K562 (cell line): ENCODE data around the gene PLPPR1. TPM values are rescaled to one million over a fixed set of nuclear protein-coding genes. Genes with fewer than 3 reads are reported as not detected.

ENCODE experiments used
- NCOR1 ChIP-seq: fragments of 450-650 bp; IDR thresholded peaks from 2 replicates; pipeline ENCODE4 v1.6.1; 2016; ENCODE audit warnings: mild to moderate bottlenecking, moderate library complexity
- NELFE ChIP-seq: IDR thresholded peaks from 2 replicates; pipeline ENCODE4 v1.6.1; 2011; ENCODE audit warnings: mild to moderate bottlenecking; ENCODE audit not compliant: insufficient read depth, insufficient read length
- PKNOX1 ChIP-seq: fragments of 450-650 bp; IDR thresholded peaks from 2 replicates; pipeline ENCODE4 v1.6.1; 2016
- SMARCC2 ChIP-seq: fragments of 450-650 bp; IDR thresholded peaks from 2 replicates; pipeline ENCODE4 v1.6.1; 2017; ENCODE audit warnings: antibody characterized with exemption, moderate library complexity, mild to moderate bottlenecking, low read depth
- ZNF239 ChIP-seq: fragments of 250-450 bp; sonication (Bioruptor Pico); IDR thresholded peaks from 2 replicates; pipeline ENCODE4 v1.4.0; 2020; ENCODE audit warnings: mild to moderate bottlenecking
- polyA plus RNA-seq, 8 experiments: library from polyadenylated mRNA; depleted of rRNA in 4 of 8; stranded (reverse) in 5 of 8; unstranded in 3 of 8; fragments of >200 nt; fragmentation: Nextera tagmentation in 2 of 8; fragmentation: Illumina TruSeq in 1 of 8; extraction: Ambion mirVana in 2 of 8; extraction: Trizol in 1 of 8; gene quantifications; 2 replicates each; pipeline versions ENCODE4 v1.2.1 to v1.2.3, GENCODE V29; 2011 to 2014; ENCODE audit warnings: inconsistent platforms in 1 of 8, missing spikeins in 1 of 8
- total RNA-seq, 7 experiments: library from RNA; depleted of rRNA in 6 of 7; stranded (reverse); fragments of >200 nt in 6 of 7; fragmentation: Illumina TruSeq in 2 of 7; extraction: Trizol in 2 of 7; gene quantifications; 2 replicates each; pipeline versions ENCODE4 v1.2.1 to v1.2.3, GENCODE V29; 2011 to 2021; ENCODE audit warnings: low replicate concordance in 1 of 7
- TF ChIP-seq, protein P1 (sequence below), 3 experiments: fragments of 200-800 bp in 1 of 3; fragments of 250-450 bp in 1 of 3; fragments of 450-650 bp in 1 of 3; sonication (Bioruptor Pico) in 1 of 3; sonication (Bioruptor generic) in 1 of 3; formaldehyde crosslinking in 1 of 3; IDR thresholded peaks; 2 replicates each; pipeline versions ENCODE4 v1.6.1 to v1.8.0; 2016 to 2022; ENCODE audit warnings: mild to moderate bottlenecking in 2 of 3, missing genetic modification characterization in 2 of 3, missing compliant biosample characterization in 1 of 3, moderate library complexity in 1 of 3
- TF ChIP-seq, protein P2 (sequence below): sonication (generic); formaldehyde crosslinking; IDR thresholded peaks from 2 replicates; pipeline ENCODE4 v1.8.1; 2023; ENCODE audit warnings: mild to moderate bottlenecking, missing genetic modification reagents
- TF ChIP-seq, protein P3 (sequence below): fragments of 450-650 bp; IDR thresholded peaks from 2 replicates; pipeline ENCODE4 v1.6.1; 2016; ENCODE audit warnings: missing biosample characterization, missing genetic modification characterization
- TF ChIP-seq, protein P4 (sequence below), 2 experiments: IDR thresholded peaks in 1 of 2; conservative IDR thresholded peaks in 1 of 2; 2 replicates each; pipeline ENCODE4 v1.6.1; 2016; ENCODE audit warnings: low read depth in 2 of 2, mild to moderate bottlenecking in 1 of 2, missing compliant biosample characterization in 1 of 2, missing genetic modification characterization in 1 of 2, moderate library complexity in 1 of 2

PLPPR1 gene
- total and polyA plus RNA-seq, 9 of the 15 experiments (the other 6 are each of a cell fraction or from before 2014, with no cell fraction given) = not detected

- TF ChIP-seq, protein P1, sequence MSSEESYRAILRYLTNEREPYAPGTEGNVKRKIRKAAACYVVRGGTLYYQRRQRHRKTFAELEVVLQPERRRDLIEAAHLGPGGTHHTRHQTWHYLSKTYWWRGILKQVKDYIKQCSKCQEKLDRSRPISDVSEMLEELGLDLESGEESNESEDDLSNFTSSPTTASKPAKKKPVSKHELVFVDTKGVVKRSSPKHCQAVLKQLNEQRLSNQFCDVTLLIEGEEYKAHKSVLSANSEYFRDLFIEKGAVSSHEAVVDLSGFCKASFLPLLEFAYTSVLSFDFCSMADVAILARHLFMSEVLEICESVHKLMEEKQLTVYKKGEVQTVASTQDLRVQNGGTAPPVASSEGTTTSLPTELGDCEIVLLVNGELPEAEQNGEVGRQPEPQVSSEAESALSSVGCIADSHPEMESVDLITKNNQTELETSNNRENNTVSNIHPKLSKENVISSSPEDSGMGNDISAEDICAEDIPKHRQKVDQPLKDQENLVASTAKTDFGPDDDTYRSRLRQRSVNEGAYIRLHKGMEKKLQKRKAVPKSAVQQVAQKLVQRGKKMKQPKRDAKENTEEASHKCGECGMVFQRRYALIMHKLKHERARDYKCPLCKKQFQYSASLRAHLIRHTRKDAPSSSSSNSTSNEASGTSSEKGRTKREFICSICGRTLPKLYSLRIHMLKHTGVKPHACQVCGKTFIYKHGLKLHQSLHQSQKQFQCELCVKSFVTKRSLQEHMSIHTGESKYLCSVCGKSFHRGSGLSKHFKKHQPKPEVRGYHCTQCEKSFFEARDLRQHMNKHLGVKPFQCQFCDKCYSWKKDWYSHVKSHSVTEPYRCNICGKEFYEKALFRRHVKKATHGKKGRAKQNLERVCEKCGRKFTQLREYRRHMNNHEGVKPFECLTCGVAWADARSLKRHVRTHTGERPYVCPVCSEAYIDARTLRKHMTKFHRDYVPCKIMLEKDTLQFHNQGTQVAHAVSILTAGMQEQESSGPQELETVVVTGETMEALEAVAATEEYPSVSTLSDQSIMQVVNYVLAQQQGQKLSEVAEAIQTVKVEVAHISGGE (CRISPR knock-in tag; IDR thresholded peaks at IDR 0.05) = no peak
- TF ChIP-seq SMARCC2 = no peak
- TF ChIP-seq, protein P2, sequence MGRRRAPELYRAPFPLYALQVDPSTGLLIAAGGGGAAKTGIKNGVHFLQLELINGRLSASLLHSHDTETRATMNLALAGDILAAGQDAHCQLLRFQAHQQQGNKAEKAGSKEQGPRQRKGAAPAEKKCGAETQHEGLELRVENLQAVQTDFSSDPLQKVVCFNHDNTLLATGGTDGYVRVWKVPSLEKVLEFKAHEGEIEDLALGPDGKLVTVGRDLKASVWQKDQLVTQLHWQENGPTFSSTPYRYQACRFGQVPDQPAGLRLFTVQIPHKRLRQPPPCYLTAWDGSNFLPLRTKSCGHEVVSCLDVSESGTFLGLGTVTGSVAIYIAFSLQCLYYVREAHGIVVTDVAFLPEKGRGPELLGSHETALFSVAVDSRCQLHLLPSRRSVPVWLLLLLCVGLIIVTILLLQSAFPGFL (CRISPR knock-in tag) = no peak
- TF ChIP-seq, protein P3, sequence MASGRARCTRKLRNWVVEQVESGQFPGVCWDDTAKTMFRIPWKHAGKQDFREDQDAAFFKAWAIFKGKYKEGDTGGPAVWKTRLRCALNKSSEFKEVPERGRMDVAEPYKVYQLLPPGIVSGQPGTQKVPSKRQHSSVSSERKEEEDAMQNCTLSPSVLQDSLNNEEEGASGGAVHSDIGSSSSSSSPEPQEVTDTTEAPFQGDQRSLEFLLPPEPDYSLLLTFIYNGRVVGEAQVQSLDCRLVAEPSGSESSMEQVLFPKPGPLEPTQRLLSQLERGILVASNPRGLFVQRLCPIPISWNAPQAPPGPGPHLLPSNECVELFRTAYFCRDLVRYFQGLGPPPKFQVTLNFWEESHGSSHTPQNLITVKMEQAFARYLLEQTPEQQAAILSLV (tag) = no peak
- TF ChIP-seq PKNOX1 = peak; percentile 70; the same call in 1 of the 2 replicates
- TF ChIP-seq, protein P4, sequence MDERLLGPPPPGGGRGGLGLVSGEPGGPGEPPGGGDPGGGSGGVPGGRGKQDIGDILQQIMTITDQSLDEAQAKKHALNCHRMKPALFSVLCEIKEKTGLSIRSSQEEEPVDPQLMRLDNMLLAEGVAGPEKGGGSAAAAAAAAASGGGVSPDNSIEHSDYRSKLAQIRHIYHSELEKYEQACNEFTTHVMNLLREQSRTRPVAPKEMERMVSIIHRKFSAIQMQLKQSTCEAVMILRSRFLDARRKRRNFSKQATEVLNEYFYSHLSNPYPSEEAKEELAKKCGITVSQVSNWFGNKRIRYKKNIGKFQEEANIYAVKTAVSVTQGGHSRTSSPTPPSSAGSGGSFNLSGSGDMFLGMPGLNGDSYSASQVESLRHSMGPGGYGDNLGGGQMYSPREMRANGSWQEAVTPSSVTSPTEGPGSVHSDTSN (CRISPR knock-in tag; IDR thresholded peaks at IDR 0.05; ENCODE audit: low read depth) = no peak
- TF ChIP-seq, protein P4 (tag; conservative IDR thresholded peaks at IDR 0.05; ENCODE audit: low read depth) = 0 out of 2 replicates have a peak, but pooled peaks have one; percentile 45
- no peak for TF ChIP-seq NELFE
- no peak for TF ChIP-seq NCOR1
- no peak for TF ChIP-seq ZNF239 (CRISPR knock-in tag)
These were observed 307.6 kb downstream of the PLPPR1 start (continued) for GRCh38 chr9:101336091-101336490.
